ENCODE data around the gene ME2.
"Not testable (repeated sequence)": the region's sequence is repeated elsewhere in the genome, so short reads cannot be mapped to it uniquely, and the experiment has no call there.

The ME2 gene

GRCh38 chr18:50947899-50948298, 69.0 kb downstream of the ME2 start:
- Histone ChIP-seq H3K4me1 (ENCODE audit: control insufficient read depth, insufficient read depth, low read length, poor library complexity, severe bottlenecking) (no peaks in the 10 kb centered on the region), H3K36me3 (ENCODE audit: control insufficient read depth, insufficient read depth, low read length) (peaks cover 17% of the 10 kb centered on the region), H3K4me3 (ENCODE audit: extremely low read depth, insufficient read depth, low read length, poor library complexity, severe bottlenecking) (no peak overlapping the region), H3K9me3 (ENCODE audit: control insufficient read depth, low read length) (no peaks in the 10 kb centered on the region), H3K27ac (ENCODE audit: low read depth, low read length, severe bottlenecking) (no peak overlapping the region)
- WGBS, 2 experiments (ENCODE audit: insufficient coverage in 2 of 2): no CpG with 5 or more reads among the region's 1 CpG

GRCh38 chr18:50949185-50949584, 70.3 kb downstream of the ME2 start:
- peaks cover 13% of the 10 kb centered on the region for H3K36me3 ChIP-seq (ENCODE audit: control insufficient read depth, insufficient read depth, low read length)
- no peaks in the 10 kb centered on the region for H3K9me3 ChIP-seq (ENCODE audit: control insufficient read depth, low read length)
- WGBS, 2 experiments (ENCODE audit: insufficient coverage in 2 of 2): 83 to 100% methylated on average over 2 of the region's 6 CpGs
- no peak overlapping the region for H3K4me3 ChIP-seq (ENCODE audit: extremely low read depth, insufficient read depth, low read length, poor library complexity, severe bottlenecking)
- H3K27ac ChIP-seq (ENCODE audit: low read depth, low read length, severe bottlenecking): no peak overlapping the region
- H3K4me1 ChIP-seq (ENCODE audit: control insufficient read depth, insufficient read depth, low read length, poor library complexity, severe bottlenecking): no peaks in the 10 kb centered on the region

- Histone ChIP-seq H3K9me3 (ENCODE audit: control insufficient read depth, low read length) (no peaks in the 10 kb centered on the region), H3K36me3 (ENCODE audit: control insufficient read depth, insufficient read depth, low read length) (peaks cover 13% of the 10 kb centered on the region), H3K4me3 (ENCODE audit: extremely low read depth, insufficient read depth, low read length, poor library complexity, severe bottlenecking) (no peak overlapping the region), H3K27ac (ENCODE audit: low read depth, low read length, severe bottlenecking) (no peak overlapping the region), H3K4me1 (ENCODE audit: control insufficient read depth, insufficient read depth, low read length, poor library complexity, severe bottlenecking) (no peaks in the 10 kb centered on the region)
- WGBS, 2 experiments (ENCODE audit: insufficient coverage in 2 of 2): 90 to 94% methylated on average over 2 of the region's 4 CpGs
These were observed 71.7 kb downstream of the ME2 start for GRCh38 chr18:50950626-50951025.

GRCh38 chr18:50953822-50954221, 74.9 kb downstream of the ME2 start:
- H3K36me3 ChIP-seq (ENCODE audit: control insufficient read depth, insufficient read depth, low read length): no peaks in the 10 kb centered on the region
- no peak overlapping the region for H3K4me3 ChIP-seq (ENCODE audit: extremely low read depth, insufficient read depth, low read length, poor library complexity, severe bottlenecking)
- H3K9me3 ChIP-seq (ENCODE audit: control insufficient read depth, low read length): no peaks in the 10 kb centered on the region
- no peaks in the 10 kb centered on the region for H3K4me1 ChIP-seq (ENCODE audit: control insufficient read depth, insufficient read depth, low read length, poor library complexity, severe bottlenecking)
- H3K27ac ChIP-seq (ENCODE audit: low read depth, low read length, severe bottlenecking): no peak overlapping the region
- 80% methylated on average over 1 of the region's 3 CpGs; no CpG with 5 or more reads in 1 of the 2 experiments for WGBS, 2 experiments (ENCODE audit: insufficient coverage in 2 of 2)

GRCh38 chr18:50955253-50955652, 76.3 kb downstream of the ME2 start:
- H3K27ac ChIP-seq (ENCODE audit: low read depth, low read length, severe bottlenecking): no peak overlapping the region
- H3K36me3 ChIP-seq (ENCODE audit: control insufficient read depth, insufficient read depth, low read length): no peaks in the 10 kb centered on the region
- H3K4me1 ChIP-seq (ENCODE audit: control insufficient read depth, insufficient read depth, low read length, poor library complexity, severe bottlenecking): no peaks in the 10 kb centered on the region
- H3K9me3 ChIP-seq (ENCODE audit: control insufficient read depth, low read length): no peaks in the 10 kb centered on the region
- no peak overlapping the region for H3K4me3 ChIP-seq (ENCODE audit: extremely low read depth, insufficient read depth, low read length, poor library complexity, severe bottlenecking)
- WGBS, 2 experiments (ENCODE audit: insufficient coverage in 2 of 2): 70 to 88% methylated on average over 4 of the region's 4 CpGs

GRCh38 chr18:50956116-50956515, 77.2 kb downstream of the ME2 start:
- H3K4me3 ChIP-seq (ENCODE audit: extremely low read depth, insufficient read depth, low read length, poor library complexity, severe bottlenecking): no peak overlapping the region
- WGBS, 2 experiments (ENCODE audit: insufficient coverage in 2 of 2): 100% methylated on average over 1 to 2 of the region's 3 CpGs

GRCh38 chr18:50961974-50962373, 83.1 kb downstream of the ME2 start:
- WGBS, 2 experiments (ENCODE audit: insufficient coverage in 2 of 2): no CpG with 5 or more reads among the region's 1 CpG
- Histone ChIP-seq H3K27ac (ENCODE audit: low read depth, low read length, severe bottlenecking) (no peak overlapping the region), H3K4me1 (ENCODE audit: control insufficient read depth, insufficient read depth, low read length, poor library complexity, severe bottlenecking) (no peaks in the 10 kb centered on the region), H3K36me3 (ENCODE audit: control insufficient read depth, insufficient read depth, low read length) (no peaks in the 10 kb centered on the region), H3K9me3 (ENCODE audit: control insufficient read depth, low read length) (peaks cover 22% of the 10 kb centered on the region), H3K4me3 (ENCODE audit: extremely low read depth, insufficient read depth, low read length, poor library complexity, severe bottlenecking) (no peak overlapping the region)

More at GRCh38 chr18:50956116-50956515, 77.2 kb downstream of the ME2 start:
- Histone ChIP-seq H3K9me3 (ENCODE audit: control insufficient read depth, low read length) (peaks cover under 1% of the 10 kb centered on the region), H3K27ac (ENCODE audit: low read depth, low read length, severe bottlenecking) (no peak overlapping the region), H3K36me3 (ENCODE audit: control insufficient read depth, insufficient read depth, low read length) (no peaks in the 10 kb centered on the region), H3K4me1 (ENCODE audit: control insufficient read depth, insufficient read depth, low read length, poor library complexity, severe bottlenecking) (no peaks in the 10 kb centered on the region)

GRCh38 chr18:50967714-50968661, 89.1 kb downstream of the ME2 start, which contains the start of gene ELAC1:
Gene ELAC1 (plus strand): TSS chr18:50968040. CDS start chr18:50974405, 6,365 bp downstream.
- Histone ChIP-seq H3K9me3 (ENCODE audit: control insufficient read depth, low read length) (peaks cover 4% of the 10 kb centered on the region), H3K4me1 (ENCODE audit: control insufficient read depth, insufficient read depth, low read length, poor library complexity, severe bottlenecking) (peaks cover 8% of the 10 kb centered on the region), H3K4me3 (ENCODE audit: extremely low read depth, insufficient read depth, low read length, poor library complexity, severe bottlenecking) (peak within 1 kb of the TSS; percentile 77), H3K36me3 (ENCODE audit: control insufficient read depth, insufficient read depth, low read length) (no peaks in the 10 kb centered on the region), H3K27ac (ENCODE audit: low read depth, low read length, severe bottlenecking) (peak within 1 kb of the TSS; percentile 92)
- 0 to 2% methylated on average over 53 to 83 of the region's 84 CpGs for WGBS, 2 experiments (ENCODE audit: insufficient coverage in 2 of 2)

- Histone ChIP-seq H3K4me1 (ENCODE audit: control insufficient read depth, insufficient read depth, low read length, poor library complexity, severe bottlenecking) (peaks cover 8% of the 10 kb centered on the region), H3K4me3 (ENCODE audit: extremely low read depth, insufficient read depth, low read length, poor library complexity, severe bottlenecking) (peak overlapping the region; percentile 77), H3K27ac (ENCODE audit: low read depth, low read length, severe bottlenecking) (no peak overlapping the region), H3K36me3 (ENCODE audit: control insufficient read depth, insufficient read depth, low read length) (peaks cover under 1% of the 10 kb centered on the region), H3K9me3 (ENCODE audit: control insufficient read depth, low read length) (no peaks in the 10 kb centered on the region)
- WGBS, 2 experiments (ENCODE audit: insufficient coverage in 2 of 2): 93 to 95% methylated on average over 5 of the region's 5 CpGs
These were observed 90.5 kb downstream of the ME2 start for GRCh38 chr18:50969448-50969847.

GRCh38 chr18:50970006-50970405, 91.1 kb downstream of the ME2 start:
- Histone ChIP-seq H3K27ac (ENCODE audit: low read depth, low read length, severe bottlenecking) (no peak overlapping the region), H3K4me1 (ENCODE audit: control insufficient read depth, insufficient read depth, low read length, poor library complexity, severe bottlenecking) (peaks cover 8% of the 10 kb centered on the region), H3K9me3 (ENCODE audit: control insufficient read depth, low read length) (no peaks in the 10 kb centered on the region), H3K36me3 (ENCODE audit: control insufficient read depth, insufficient read depth, low read length) (peaks cover 6% of the 10 kb centered on the region), H3K4me3 (ENCODE audit: extremely low read depth, insufficient read depth, low read length, poor library complexity, severe bottlenecking) (no peak overlapping the region)
- 83% methylated on average over 1 of the region's 2 CpGs; no CpG with 5 or more reads in 1 of the 2 experiments for WGBS, 2 experiments (ENCODE audit: insufficient coverage in 2 of 2)

GRCh38 chr18:50972404-50972803, 93.5 kb downstream of the ME2 start:
- H3K4me1 ChIP-seq (ENCODE audit: control insufficient read depth, insufficient read depth, low read length, poor library complexity, severe bottlenecking); H3K27ac ChIP-seq (ENCODE audit: low read depth, low read length, severe bottlenecking); H3K4me3 ChIP-seq (ENCODE audit: extremely low read depth, insufficient read depth, low read length, poor library complexity, severe bottlenecking): not testable (repeated sequence)
- WGBS, 2 experiments (ENCODE audit: insufficient coverage in 2 of 2): 91 to 100% methylated on average over 1 to 2 of the region's 5 CpGs
- H3K9me3 ChIP-seq (ENCODE audit: control insufficient read depth, low read length): peaks cover 15% of the 10 kb centered on the region
- peaks cover 30% of the 10 kb centered on the region for H3K36me3 ChIP-seq (ENCODE audit: control insufficient read depth, insufficient read depth, low read length)
